Osteoblast (primary cell): ENCODE measurements around the gene ZDHHC8. TPM values are rescaled to one million over a fixed set of nuclear protein-coding genes. Genes with fewer than 3 reads are reported as not detected.
A peak's percentile ranks its signal among the peaks of the same experiment; 100 is the strongest.

Source experiments
- DNase-seq: peaks from one replicate; pipeline ENCODE4 v3.0.0; 2011; ENCODE audit warnings: low spot score, mixed read lengths; ENCODE audit not compliant: insufficient read length; ENCODE audit errors: missing footprints
- H2AFZ ChIP-seq: 2 replicates; pipeline ENCODE4 v1.6.0; 2011; ENCODE audit warnings: mild to moderate bottlenecking, low read length
- H3K27ac ChIP-seq: 2 replicates; pipeline ENCODE4 v1.5.1; 2011; ENCODE audit warnings: mild to moderate bottlenecking, low read depth, low read length, moderate library complexity
- H3K27me3 ChIP-seq: 2 replicates; pipeline ENCODE4 v1.6.0; 2012; ENCODE audit warnings: mild to moderate bottlenecking, control low read depth, inconsistent platforms, low read length, moderate library complexity; ENCODE audit not compliant: insufficient read depth
- H3K36me3 ChIP-seq: 2 replicates; pipeline ENCODE4 v1.5.1; 2011; ENCODE audit warnings: mild to moderate bottlenecking, low read length, control low read depth, moderate library complexity; ENCODE audit not compliant: insufficient read depth
- H3K4me1 ChIP-seq: 2 replicates; pipeline ENCODE4 v1.5.1; 2011; ENCODE audit warnings: mild to moderate bottlenecking, low read length, control low read depth, moderate library complexity; ENCODE audit not compliant: insufficient read depth
- H3K4me2 ChIP-seq: 2 replicates; pipeline ENCODE4 v1.6.0; 2011; ENCODE audit warnings: mild to moderate bottlenecking, low read length; ENCODE audit not compliant: insufficient read depth
- H3K4me3 ChIP-seq: fragments of 200-600 bp; sonication (generic); 3 replicates; pipeline ENCODE4 v1.5.1; 2012; ENCODE audit warnings: mild to moderate bottlenecking, low read length, inconsistent platforms; ENCODE audit not compliant: insufficient read depth
- H3K79me2 ChIP-seq: 2 replicates; pipeline ENCODE4 v1.6.0; 2012; ENCODE audit warnings: mild to moderate bottlenecking, low read length, control low read depth, inconsistent platforms; ENCODE audit not compliant: insufficient read depth
- H3K9me3 ChIP-seq: 2 replicates; pipeline ENCODE4 v1.5.1; 2011; ENCODE audit warnings: low read depth, low read length, control low read depth
- H4K20me1 ChIP-seq: 2 replicates; pipeline ENCODE4 v1.6.0; 2012; ENCODE audit warnings: mild to moderate bottlenecking, low read length, control low read depth; ENCODE audit not compliant: insufficient read depth
- CTCF ChIP-seq: IDR thresholded peaks from 2 replicates; pipeline ENCODE4 v1.5.1; 2011; ENCODE audit warnings: mild to moderate bottlenecking, low read depth, low read length, moderate library complexity; ENCODE audit errors: extremely low read depth
- total RNA-seq: library from RNA; depleted of rRNA; stranded (reverse); fragments of >200 nt; gene quantifications from 2 replicates; pipeline ENCODE4 v1.2.3, GENCODE V29; 2012

Gene ZDHHC8
- total RNA-seq, 1 donor: 9.8 TPM

GRCh38 chr22:20132686-20133246 is 1.2 kb downstream of the ZDHHC8 start:
- Histone ChIP-seq H3K4me3 (peak overlapping the region; percentile 82), H3K4me2 (peak overlapping the region; percentile 88), H3K4me1 (peaks cover 12% of the 10 kb centered on the region), H3K36me3 (peaks cover 2% of the 10 kb centered on the region), H3K79me2 (peaks cover 59% of the 10 kb centered on the region), H3K9me3 (no peaks in the 10 kb centered on the region), H4K20me1 (peaks cover 47% of the 10 kb centered on the region), H3K27ac (peak overlapping the region; percentile 37), H3K27me3 (no peaks in the 10 kb centered on the region), H2AFZ (no peak overlapping the region)
- no peak for TF ChIP-seq CTCF
- no peak for DNase-seq

DNA sequence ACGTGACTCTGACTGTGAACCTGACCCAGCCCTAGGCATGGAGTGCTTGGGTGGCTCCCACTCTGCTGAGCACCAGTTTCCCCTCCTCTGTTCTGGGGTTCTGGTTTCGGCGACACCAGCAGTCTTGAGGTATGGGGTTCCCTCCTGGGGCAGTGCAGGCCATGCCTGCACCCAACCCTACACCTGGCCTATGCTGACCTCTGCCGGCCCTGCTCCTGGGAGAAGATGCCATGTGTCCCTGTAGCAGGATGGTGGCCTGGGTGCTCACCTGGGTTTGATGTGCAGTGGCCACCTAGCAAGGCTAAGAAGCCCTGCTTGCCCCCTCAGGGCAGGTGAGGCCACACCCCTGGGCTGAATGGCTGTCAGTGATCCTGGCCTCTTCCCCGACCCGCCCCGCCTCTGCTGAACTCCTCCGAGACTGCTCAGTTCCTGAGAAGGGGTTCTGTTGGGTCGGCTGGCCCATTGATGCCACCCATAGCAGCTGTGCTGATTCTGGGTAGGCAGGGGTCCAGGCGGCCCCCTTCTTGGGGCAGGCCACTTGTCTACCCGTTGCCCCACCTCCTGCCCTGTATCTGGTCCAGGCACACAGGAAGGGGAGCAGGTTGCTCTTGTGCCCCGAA is 2.4 kb downstream of the ZDHHC8 start:
- Histone ChIP-seq H3K27me3 (no peaks in the 10 kb centered on the region), H3K4me1 (peaks cover 19% of the 10 kb centered on the region)

GRCh38 chr22:20135265-20135664 is 3.7 kb downstream of the ZDHHC8 start:
- Histone ChIP-seq H3K27me3 (no peaks in the 10 kb centered on the region), H3K4me1 (peaks cover 19% of the 10 kb centered on the region), H3K9me3 (no peaks in the 10 kb centered on the region), H3K4me3 (no peak overlapping the region), H3K27ac (no peak overlapping the region), H4K20me1 (peaks cover 54% of the 10 kb centered on the region), H2AFZ (no peak overlapping the region), H3K79me2 (peaks cover 83% of the 10 kb centered on the region), H3K4me2 (no peak overlapping the region), H3K36me3 (peaks cover 5% of the 10 kb centered on the region)
- no peak for DNase-seq
- no peak for TF ChIP-seq CTCF

More for the DNA sequence above, 2.4 kb downstream of the ZDHHC8 start:
- H3K9me3 ChIP-seq: no peaks in the 10 kb centered on the region
- no peak overlapping the region for H3K4me2 ChIP-seq
- TF ChIP-seq CTCF: no peak
- no peaks in the 10 kb centered on the region for H3K36me3 ChIP-seq
- no peak overlapping the region for H3K27ac ChIP-seq
- H3K79me2 ChIP-seq: peaks cover 70% of the 10 kb centered on the region
- H3K4me3 ChIP-seq: no peak overlapping the region
- DNase-seq: no peak
- H2AFZ ChIP-seq: no peak overlapping the region
- peaks cover 54% of the 10 kb centered on the region for H4K20me1 ChIP-seq

DNA sequence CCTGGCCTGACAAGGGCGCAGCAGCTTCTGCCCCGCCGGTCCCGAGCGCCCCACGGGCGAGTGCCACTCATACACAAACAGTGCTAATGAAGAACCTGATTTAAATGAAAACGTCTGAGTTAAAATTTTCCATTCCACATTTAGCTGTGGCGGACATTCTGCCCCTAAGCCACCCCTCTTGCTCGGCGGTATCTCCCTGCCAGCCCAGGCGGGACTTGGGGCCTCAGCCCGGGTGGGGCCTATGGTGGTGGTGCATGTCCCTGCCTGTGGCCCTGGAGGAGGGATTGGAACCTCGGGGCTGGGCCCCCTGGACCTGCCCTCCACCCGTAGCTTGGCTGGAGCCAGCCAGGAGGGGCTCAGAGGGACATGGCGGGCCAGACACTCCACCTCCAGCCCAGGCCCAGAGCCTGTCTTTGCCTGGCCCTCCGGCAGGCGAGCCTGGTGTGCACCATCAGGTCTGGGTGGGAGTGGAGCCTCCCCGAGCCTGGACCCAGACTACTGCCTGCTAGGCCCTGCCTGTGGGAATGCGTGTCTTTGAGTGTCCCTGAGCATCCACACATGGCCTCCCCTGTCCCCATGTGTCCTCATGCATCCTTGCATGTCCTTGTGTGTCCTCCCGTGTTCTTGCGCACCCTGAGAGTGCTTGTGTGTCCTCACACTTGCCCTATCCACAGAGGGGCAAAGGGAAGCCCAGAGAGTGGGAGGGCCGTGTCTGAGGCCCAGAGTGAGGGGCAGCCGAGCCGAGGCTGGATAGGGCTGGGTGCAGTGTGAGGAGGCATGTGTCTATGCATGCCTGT is 4.4 kb downstream of the ZDHHC8 start:
- DNase-seq: no peak
- H3K4me1 ChIP-seq: peaks cover 17% of the 10 kb centered on the region
- no peaks in the 10 kb centered on the region for H3K27me3 ChIP-seq
- TF ChIP-seq CTCF: no peak
- no peak overlapping the region for H3K4me3 ChIP-seq
- no peak overlapping the region for H3K27ac ChIP-seq
- H3K9me3 ChIP-seq: no peaks in the 10 kb centered on the region
- H3K36me3 ChIP-seq: peaks cover 5% of the 10 kb centered on the region
- no peak overlapping the region for H2AFZ ChIP-seq
- no peak overlapping the region for H3K4me2 ChIP-seq
- H3K79me2 ChIP-seq: peaks cover 89% of the 10 kb centered on the region
- H4K20me1 ChIP-seq: peaks cover 54% of the 10 kb centered on the region
